K562 (cell line): Measurements from ENCODE around the gene UBE2L6. TPM values are rescaled to one million over a fixed set of nuclear protein-coding genes. Genes with fewer than 3 reads are reported as not detected.

Experiments used
- CBFA2T3 ChIP-seq: fragments of 450-650 bp; IDR thresholded peaks from 2 replicates; pipeline ENCODE4 v1.6.1; 2017
- CBX1 ChIP-seq: sonication (generic); IDR thresholded peaks from 2 replicates; pipeline ENCODE4 v1.6.1; 2016; ENCODE audit warnings: antibody characterized with exemption, low read depth, mild to moderate bottlenecking
- CREM ChIP-seq: IDR thresholded peaks from 2 replicates; pipeline ENCODE4 v1.6.1; 2014; ENCODE audit warnings: antibody characterized with exemption, low read depth
- EP300 ChIP-seq: IDR thresholded peaks from 2 replicates; pipeline ENCODE4 v1.6.1; 2012; ENCODE audit warnings: low read length, improper control_type of control experiment
- ERF ChIP-seq: fragments of 450-650 bp; formaldehyde crosslinking; IDR thresholded peaks from 2 replicates; pipeline ENCODE4 v1.4.0; 2020; ENCODE audit warnings: mild to moderate bottlenecking, mixed read lengths
- GTF2F1 ChIP-seq: IDR thresholded peaks from 2 replicates; pipeline ENCODE4 v1.6.1; 2011; ENCODE audit warnings: low read depth, low read length, improper control_type of control experiment
- HDGF ChIP-seq: fragments of 450-650 bp; IDR thresholded peaks from 2 replicates; pipeline ENCODE4 v1.6.1; 2016
- HEY1 ChIP-seq: fragments of 250-450 bp; sonication (Bioruptor Pico); IDR thresholded peaks from 2 replicates; pipeline ENCODE4 v1.5.0; 2020; ENCODE audit warnings: mild to moderate bottlenecking, moderate library complexity, borderline replicate concordance
- MYBL2 ChIP-seq, 2 experiments: fragments of 450-650 bp in 1 of 2; sonication (generic) in 1 of 2; formaldehyde crosslinking in 1 of 2; IDR thresholded peaks; 2 replicates each; pipeline versions ENCODE4 v1.6.1 to v1.8.1; 2017 to 2022; ENCODE audit warnings: borderline replicate concordance in 1 of 2, inconsistent platforms in 1 of 2, low read depth in 1 of 2, mild to moderate bottlenecking in 1 of 2, missing genetic modification reagents in 1 of 2, moderate library complexity in 1 of 2
- RBFOX2 ChIP-seq: fragments of 200-400 bp; formaldehyde crosslinking; IDR thresholded peaks from 2 replicates; pipeline ENCODE4 v1.6.1; 2017; ENCODE audit warnings: low read depth, mild to moderate bottlenecking, low read length, moderate library complexity
- RFX7 ChIP-seq: fragments of 250-450 bp; sonication (Bioruptor Pico); IDR thresholded peaks from 2 replicates; pipeline ENCODE4 v1.5.1; 2021; ENCODE audit warnings: mild to moderate bottlenecking
- ZNF124 ChIP-seq: sonication (generic); formaldehyde crosslinking; IDR thresholded peaks from 2 replicates; pipeline ENCODE4 v1.8.1; 2022; ENCODE audit warnings: missing genetic modification reagents
- ZNF384 ChIP-seq: IDR thresholded peaks from 2 replicates; pipeline ENCODE4 v1.6.1; 2012; ENCODE audit warnings: low read depth, low read length, improper control_type of control experiment
- ZNF695 ChIP-seq: fragments of 450-650 bp; formaldehyde crosslinking; IDR thresholded peaks from 2 replicates; pipeline ENCODE4 v1.4.0; 2020; ENCODE audit warnings: mild to moderate bottlenecking, moderate library complexity
- ZNF77 ChIP-seq: fragments of 250-450 bp; sonication (Bioruptor Pico); IDR thresholded peaks from 2 replicates; pipeline ENCODE4 v1.5.0; 2020
- ZNF79 ChIP-seq: fragments of 250-450 bp; sonication (Bioruptor Pico); IDR thresholded peaks from 2 replicates; pipeline ENCODE4 v1.4.0; 2020; ENCODE audit warnings: low read depth, mild to moderate bottlenecking, moderate library complexity
- polyA plus RNA-seq, 8 experiments: library from polyadenylated mRNA; depleted of rRNA in 4 of 8; stranded (reverse) in 5 of 8; unstranded in 3 of 8; fragments of >200 nt; fragmentation: Nextera tagmentation in 2 of 8; fragmentation: Illumina TruSeq in 1 of 8; extraction: Ambion mirVana in 2 of 8; extraction: Trizol in 1 of 8; gene quantifications; 2 replicates each; pipeline versions ENCODE4 v1.2.1 to v1.2.3, GENCODE V29; 2011 to 2014; ENCODE audit warnings: inconsistent platforms in 1 of 8, missing spikeins in 1 of 8
- total RNA-seq, 7 experiments: library from RNA; depleted of rRNA in 6 of 7; stranded (reverse); fragments of >200 nt in 6 of 7; fragmentation: Illumina TruSeq in 2 of 7; extraction: Trizol in 2 of 7; gene quantifications; 2 replicates each; pipeline versions ENCODE4 v1.2.1 to v1.2.3, GENCODE V29; 2011 to 2021; ENCODE audit warnings: low replicate concordance in 1 of 7
- TF ChIP-seq, protein P1 (sequence below): sonication (generic); formaldehyde crosslinking; IDR thresholded peaks from 2 replicates; pipeline ENCODE4 v1.8.0; 2022; ENCODE audit warnings: missing genetic modification reagents, mild to moderate bottlenecking, borderline replicate concordance
- TF ChIP-seq, protein P2 (sequence below): sonication (generic); formaldehyde crosslinking; IDR thresholded peaks from 2 replicates; pipeline ENCODE4 v1.8.0; 2022; ENCODE audit warnings: mild to moderate bottlenecking, low read depth, missing genetic modification reagents
- TF ChIP-seq, protein P3 (sequence below): sonication (generic); formaldehyde crosslinking; IDR thresholded peaks from 2 replicates; pipeline ENCODE4 v1.8.1; 2023; ENCODE audit warnings: mild to moderate bottlenecking, missing genetic modification reagents
- TF ChIP-seq, protein P4 (sequence below), 2 experiments: fragments of 450-650 bp; IDR thresholded peaks; 2 replicates each; pipeline ENCODE4 v1.6.1; 2016

UBE2L6 gene
- total and polyA plus RNA-seq, 9 of the 15 experiments (the other 6 are each of a cell fraction or from before 2014, with no cell fraction given): 5.9 to 24.9 (median 9.7) TPM

DNA sequence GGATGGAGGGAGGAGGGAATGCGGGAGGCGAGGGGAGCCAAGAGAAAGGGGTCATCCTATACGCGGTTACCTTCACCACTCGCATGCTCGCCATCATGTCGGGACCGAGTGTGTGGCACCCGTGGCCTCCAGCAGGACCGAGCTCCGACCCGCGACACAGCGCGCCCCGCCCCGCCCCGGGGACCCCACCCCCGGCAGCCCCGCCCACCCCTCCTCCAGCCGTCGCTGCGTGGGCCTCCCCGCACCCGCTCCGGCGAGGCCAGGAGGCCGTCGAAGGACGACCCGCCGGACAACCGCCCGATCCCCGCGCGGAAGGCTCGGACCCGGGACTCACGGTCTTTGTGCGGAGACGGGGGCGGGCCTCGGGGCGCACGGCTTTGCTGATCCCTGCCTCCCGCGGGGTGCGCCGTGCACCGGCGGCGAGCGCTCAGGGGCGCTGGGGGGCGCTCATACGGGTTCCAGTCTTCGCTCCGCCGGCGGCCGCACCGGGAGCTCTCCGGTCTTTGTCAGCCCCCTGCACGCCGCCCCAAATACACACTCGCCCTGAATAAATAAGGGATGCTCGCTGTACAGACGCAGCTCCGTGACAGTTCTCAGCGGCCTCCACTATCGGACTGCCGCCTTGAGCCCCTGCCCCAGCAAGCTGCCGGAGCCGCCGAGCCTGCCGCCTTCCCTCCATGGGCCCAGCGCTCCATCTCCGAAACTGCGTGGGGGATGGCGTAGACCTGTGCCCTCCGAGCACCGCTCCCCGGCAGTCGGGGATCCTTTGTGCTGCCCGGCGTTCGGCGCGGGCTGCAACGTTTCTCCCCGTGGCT lies at the start of gene UBE2L6 (continued):
- TF ChIP-seq, protein P1, sequence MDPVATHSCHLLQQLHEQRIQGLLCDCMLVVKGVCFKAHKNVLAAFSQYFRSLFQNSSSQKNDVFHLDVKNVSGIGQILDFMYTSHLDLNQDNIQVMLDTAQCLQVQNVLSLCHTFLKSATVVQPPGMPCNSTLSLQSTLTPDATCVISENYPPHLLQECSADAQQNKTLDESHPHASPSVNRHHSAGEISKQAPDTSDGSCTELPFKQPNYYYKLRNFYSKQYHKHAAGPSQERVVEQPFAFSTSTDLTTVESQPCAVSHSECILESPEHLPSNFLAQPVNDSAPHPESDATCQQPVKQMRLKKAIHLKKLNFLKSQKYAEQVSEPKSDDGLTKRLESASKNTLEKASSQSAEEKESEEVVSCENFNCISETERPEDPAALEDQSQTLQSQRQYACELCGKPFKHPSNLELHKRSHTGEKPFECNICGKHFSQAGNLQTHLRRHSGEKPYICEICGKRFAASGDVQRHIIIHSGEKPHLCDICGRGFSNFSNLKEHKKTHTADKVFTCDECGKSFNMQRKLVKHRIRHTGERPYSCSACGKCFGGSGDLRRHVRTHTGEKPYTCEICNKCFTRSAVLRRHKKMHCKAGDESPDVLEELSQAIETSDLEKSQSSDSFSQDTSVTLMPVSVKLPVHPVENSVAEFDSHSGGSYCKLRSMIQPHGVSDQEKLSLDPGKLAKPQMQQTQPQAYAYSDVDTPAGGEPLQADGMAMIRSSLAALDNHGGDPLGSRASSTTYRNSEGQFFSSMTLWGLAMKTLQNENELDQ (CRISPR knock-in tag): no peak; the same call in 1 of the 2 replicates
- TF ChIP-seq ZNF384 (no peak), CBFA2T3 (no peak), CREM (no peak; the same call in 1 of the 2 replicates), HEY1 (no peak), ZNF79 (CRISPR knock-in tag) (no peak), ERF (no peak), EP300 (no peak), HDGF (no peak), CBX1 (0 out of 2 replicates have a peak, but pooled peaks have one; percentile 51), ZNF124 (no peak), MYBL2 (IDR thresholded peaks at IDR 0.05; ENCODE audit: low read depth) (no peak), MYBL2 (CRISPR knock-in tag; IDR thresholded peaks at IDR 0.05; ENCODE audit: borderline replicate concordance) (no peak), ZNF77 (CRISPR knock-in tag) (no peak), ZNF695 (CRISPR knock-in tag) (no peak), RBFOX2 (peak; percentile 75), RFX7 (no peak), GTF2F1 (no peak)
- TF ChIP-seq, protein P2, sequence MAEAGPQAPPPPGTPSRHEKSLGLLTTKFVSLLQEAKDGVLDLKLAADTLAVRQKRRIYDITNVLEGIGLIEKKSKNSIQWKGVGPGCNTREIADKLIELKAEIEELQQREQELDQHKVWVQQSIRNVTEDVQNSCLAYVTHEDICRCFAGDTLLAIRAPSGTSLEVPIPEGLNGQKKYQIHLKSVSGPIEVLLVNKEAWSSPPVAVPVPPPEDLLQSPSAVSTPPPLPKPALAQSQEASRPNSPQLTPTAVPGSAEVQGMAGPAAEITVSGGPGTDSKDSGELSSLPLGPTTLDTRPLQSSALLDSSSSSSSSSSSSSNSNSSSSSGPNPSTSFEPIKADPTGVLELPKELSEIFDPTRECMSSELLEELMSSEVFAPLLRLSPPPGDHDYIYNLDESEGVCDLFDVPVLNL (CRISPR knock-in tag): 0 out of 2 replicates have a peak, but pooled peaks have one; percentile 39
- TF ChIP-seq, protein P3, sequence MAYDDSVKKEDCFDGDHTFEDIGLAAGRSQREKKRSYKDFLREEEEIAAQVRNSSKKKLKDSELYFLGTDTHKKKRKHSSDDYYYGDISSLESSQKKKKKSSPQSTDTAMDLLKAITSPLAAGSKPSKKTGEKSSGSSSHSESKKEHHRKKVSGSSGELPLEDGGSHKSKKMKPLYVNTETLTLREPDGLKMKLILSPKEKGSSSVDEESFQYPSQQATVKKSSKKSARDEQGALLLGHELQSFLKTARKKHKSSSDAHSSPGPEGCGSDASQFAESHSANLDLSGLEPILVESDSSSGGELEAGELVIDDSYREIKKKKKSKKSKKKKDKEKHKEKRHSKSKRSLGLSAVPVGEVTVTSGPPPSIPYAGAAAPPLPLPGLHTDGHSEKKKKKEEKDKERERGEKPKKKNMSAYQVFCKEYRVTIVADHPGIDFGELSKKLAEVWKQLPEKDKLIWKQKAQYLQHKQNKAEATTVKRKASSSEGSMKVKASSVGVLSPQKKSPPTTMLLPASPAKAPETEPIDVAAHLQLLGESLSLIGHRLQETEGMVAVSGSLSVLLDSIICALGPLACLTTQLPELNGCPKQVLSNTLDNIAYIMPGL: peak; percentile 82; the same call in 1 of the 2 replicates
- TF ChIP-seq, protein P4, sequence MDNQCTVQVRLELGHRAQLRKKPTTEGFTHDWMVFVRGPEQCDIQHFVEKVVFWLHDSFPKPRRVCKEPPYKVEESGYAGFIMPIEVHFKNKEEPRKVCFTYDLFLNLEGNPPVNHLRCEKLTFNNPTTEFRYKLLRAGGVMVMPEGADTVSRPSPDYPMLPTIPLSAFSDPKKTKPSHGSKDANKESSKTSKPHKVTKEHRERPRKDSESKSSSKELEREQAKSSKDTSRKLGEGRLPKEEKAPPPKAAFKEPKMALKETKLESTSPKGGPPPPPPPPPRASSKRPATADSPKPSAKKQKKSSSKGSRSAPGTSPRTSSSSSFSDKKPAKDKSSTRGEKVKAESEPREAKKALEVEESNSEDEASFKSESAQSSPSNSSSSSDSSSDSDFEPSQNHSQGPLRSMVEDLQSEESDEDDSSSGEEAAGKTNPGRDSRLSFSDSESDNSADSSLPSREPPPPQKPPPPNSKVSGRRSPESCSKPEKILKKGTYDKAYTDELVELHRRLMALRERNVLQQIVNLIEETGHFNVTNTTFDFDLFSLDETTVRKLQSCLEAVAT (IDR thresholded peaks at IDR 0.05): peak in 1 of 2 experiments; percentile 39; a peak in 1 of 4 replicates
